Activated CD8-positive, alpha-beta memory T cell treated with anti-CD3 and anti-CD28 coated beads, Interleukin-2, amount 50 U/mL, for 1 hour (primary cell): ENCODE measurements around the gene TNFRSF1A.
"Not testable (repeated sequence)": the region's sequence is repeated elsewhere in the genome, so short reads cannot be mapped to it uniquely, and the experiment has no call there.

Experiments used
- DNase-seq: peaks from one replicate; pipeline ENCODE4 v3.0.0-alpha.2; 2020; ENCODE audit errors: extremely low read depth

TNFRSF1A gene

GRCh38 chr12:6356374-6356820 is 14.5 kb upstream of the TNFRSF1A start:
- DNase-seq = no peak

GRCh38 chr12:6355491-6356373 is 13.9 kb upstream of the TNFRSF1A start:
- DNase-seq = no peak

GRCh38 chr12:6354495-6355393 is 12.9 kb upstream of the TNFRSF1A start:
- no peak for DNase-seq

DNA sequence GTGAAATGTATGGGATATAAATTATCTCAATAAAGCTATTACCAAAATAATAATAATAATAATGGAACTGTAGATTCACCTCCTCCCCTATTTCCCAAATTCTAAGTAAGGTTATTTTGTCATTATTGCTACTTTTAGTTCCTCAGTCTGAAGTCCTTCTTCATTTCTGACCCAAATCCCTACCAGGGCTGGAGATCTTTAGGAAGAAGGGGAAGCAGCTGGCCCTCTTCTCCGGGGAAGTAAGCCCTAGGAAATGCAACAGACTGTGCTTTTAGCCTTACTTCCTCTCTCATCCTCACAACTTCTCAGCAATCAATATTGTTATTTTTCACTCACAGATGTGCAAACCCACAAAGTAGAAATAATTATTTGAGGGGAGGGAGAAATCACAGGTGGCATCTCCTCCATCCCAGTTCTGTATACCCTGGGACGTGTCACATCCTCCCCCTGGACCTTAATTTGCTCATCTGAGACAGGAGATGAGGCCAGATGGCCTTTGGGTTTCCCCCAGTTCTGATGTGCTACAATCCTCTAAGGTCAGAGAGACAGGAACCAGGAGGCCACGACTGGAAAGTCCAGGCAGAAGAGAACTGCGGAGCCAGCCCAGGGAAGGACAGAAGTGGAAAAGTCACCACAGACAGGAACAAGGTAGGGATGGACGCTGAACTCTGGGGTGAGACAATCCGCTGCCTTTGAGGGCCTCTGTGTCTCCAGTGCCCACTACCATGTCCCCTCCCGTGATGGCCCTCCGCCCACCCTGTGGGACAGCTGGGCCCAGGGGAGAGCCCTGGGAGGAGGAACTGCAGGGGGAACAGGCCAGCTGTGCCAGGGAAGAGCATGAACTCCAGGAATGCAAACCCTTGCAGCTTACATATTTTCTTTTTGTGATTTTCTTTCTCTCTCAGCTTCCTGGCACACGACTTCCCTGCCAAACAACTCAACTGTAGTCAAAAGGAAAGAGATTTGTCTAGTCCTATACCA is 10.6 kb upstream of the TNFRSF1A start:
- no peak for DNase-seq

GRCh38 chr12:6351622-6352021 is 9.7 kb upstream of the TNFRSF1A start:
- DNase-seq = no peak

- no peak for DNase-seq
These were observed 5.8 kb upstream of the TNFRSF1A start for GRCh38 chr12:6347367-6348338.

DNA sequence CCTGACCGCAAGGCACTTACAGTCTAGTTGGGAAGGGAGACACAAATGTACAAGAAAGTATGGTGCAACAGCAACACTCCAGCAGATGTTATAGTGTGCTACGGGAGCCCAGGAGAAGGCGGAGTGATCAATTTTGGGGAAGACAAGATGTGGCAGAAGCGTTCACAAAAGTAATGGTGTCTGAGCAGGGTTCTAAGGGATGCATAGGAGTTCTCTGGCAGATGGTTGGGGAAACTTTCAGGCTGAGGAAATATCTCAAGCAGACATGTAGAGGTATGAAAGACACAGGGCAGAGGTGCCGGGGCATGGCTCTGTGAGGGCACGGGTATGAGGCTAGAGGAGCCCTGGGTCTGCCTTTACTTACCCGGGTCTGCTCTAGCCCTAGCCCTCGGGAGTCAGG is 5.1 kb upstream of the TNFRSF1A start:
- no peak for DNase-seq

DNA sequence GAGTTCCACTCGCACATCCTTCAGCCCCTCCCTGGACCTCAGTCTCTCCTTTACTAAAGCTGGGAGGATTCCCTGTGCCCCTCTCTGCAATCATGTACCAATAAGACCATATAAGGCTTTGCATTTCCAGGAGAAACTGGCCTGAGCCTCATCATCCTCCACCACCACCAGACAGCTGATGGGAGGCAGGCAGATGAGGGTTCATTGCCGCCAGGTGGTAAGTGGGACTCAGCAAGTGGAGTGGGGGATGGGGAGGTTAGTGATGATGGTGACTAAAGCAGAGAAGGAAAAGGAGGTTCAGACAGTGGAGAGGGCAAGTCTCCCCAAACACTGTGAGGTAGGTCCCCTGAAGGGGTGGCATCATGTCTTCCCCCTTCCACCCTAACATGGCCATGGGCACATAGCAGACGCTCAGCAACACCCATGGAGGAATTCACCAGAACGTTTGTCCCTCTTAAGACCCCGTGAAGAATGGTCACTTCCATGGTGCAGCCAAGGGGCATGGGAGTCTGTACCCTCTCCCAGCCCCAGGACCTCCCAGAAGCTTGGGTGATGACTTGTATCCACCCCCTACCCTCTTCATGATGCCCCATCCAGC is 4.5 kb upstream of the TNFRSF1A start:
- no peak for DNase-seq

GRCh38 chr12:6345319-6346091 is 3.6 kb upstream of the TNFRSF1A start:
- DNase-seq = no peak

DNA sequence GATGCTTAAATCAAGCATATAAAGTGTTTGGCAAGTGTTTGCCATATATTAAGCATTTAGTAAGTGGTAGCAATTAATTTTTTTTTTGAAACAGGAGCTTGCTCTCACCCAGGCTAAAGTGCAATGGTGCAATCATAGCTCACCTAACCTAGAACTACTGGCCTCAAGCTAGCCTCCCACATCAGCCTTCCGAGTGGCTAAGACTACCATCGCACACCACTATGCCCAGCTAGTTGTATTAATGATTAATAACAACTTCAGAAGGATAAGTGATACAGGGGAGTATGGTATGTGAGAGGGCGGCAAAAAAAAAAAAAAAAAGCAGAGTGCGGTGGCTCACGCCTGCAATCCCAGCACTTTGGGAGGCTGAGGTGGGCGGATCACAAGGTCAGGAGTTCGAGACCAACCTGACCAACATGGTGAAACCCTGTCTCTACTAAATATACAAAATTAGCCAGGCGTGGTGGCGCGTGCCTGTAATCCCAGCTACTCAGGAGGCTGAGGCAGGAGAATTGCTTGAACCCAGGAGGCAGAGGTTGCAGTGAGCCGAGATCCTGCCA is 2.3 kb upstream of the TNFRSF1A start:
- DNase-seq = not testable (repeated sequence)

GRCh38 chr12:6343518-6343917 is 1.6 kb upstream of the TNFRSF1A start:
- no peak for DNase-seq

- DNase-seq = no peak
These were observed 439 bp upstream of the TNFRSF1A start for GRCh38 chr12:6342140-6342889.

DNA sequence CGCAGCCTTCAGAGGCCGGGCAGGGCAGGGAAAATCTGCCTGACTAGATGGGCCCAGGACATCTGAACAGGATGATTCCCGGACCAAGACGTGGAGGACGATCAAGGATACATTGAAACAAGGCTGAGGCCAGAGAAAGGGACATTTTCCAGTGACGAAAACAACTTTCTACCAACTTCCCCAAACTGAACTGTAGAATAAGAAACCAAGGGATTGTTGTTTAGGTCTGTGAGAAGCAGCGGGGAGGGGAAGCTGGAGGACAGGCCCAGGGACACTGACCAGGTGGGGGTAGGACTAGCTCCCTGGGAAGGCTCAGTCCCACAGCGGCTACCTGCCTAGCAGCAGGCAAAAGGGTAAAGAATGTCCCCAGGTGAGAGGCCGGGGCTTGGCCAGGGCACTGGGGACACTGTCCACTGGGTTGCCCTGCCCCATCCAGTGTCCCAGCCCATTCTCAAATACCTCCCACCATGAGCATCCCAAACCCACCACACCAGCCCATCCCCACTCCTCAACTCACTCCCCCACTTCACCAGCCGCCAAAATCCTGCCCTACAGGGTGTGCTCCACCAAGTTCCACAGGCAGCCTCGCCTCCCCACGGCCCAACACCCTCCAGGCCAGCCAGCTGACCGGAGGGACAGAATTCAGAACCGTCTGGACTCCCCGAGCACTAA is 995 bp downstream of the TNFRSF1A start:
- DNase-seq = no peak

- no peak for DNase-seq
These were observed 1.7 kb downstream of the TNFRSF1A start for GRCh38 chr12:6340032-6340638.

- no peak for DNase-seq
These were observed 2.9 kb downstream of the TNFRSF1A start for GRCh38 chr12:6338955-6339354.

- DNase-seq = not testable (repeated sequence)
These were observed 3.3 kb downstream of the TNFRSF1A start for GRCh38 chr12:6338536-6338935.

GRCh38 chr12:6337958-6338433 is 3.9 kb downstream of the TNFRSF1A start:
- no peak for DNase-seq
